Epithelial cell of prostate (primary cell): Measurements from ENCODE around the gene NACAD.
"Not testable (repeated sequence)": the region's sequence is repeated elsewhere in the genome, so short reads cannot be mapped to it uniquely, and the experiment has no call there.

Experiments used
- DNase-seq: peaks from one replicate; pipeline ENCODE4 v3.0.0-alpha.2; 2011; ENCODE audit warnings: low read depth, low spot score
- H3K27ac ChIP-seq: fragments of 450-650 bp; 2 replicates; pipeline ENCODE4 v1.5.1; 2017; ENCODE audit warnings: mild to moderate bottlenecking

NACAD gene

GRCh38 chr7:45118292-45118691 is 29.5 kb upstream of the NACAD start:
- no peak for DNase-seq
- no peak overlapping the region for H3K27ac ChIP-seq

- H3K27ac ChIP-seq = no peak overlapping the region
- DNase-seq = no peak
Measured at GRCh38 chr7:45117582-45117981, 28.8 kb upstream of the NACAD start.

- H3K27ac ChIP-seq = no peak overlapping the region
- DNase-seq = no peak
Measured at GRCh38 chr7:45116048-45116447, 27.3 kb upstream of the NACAD start.

- H3K27ac ChIP-seq = no peak overlapping the region
- no peak for DNase-seq
Measured at GRCh38 chr7:45114926-45115325, 26.2 kb upstream of the NACAD start.

GRCh38 chr7:45114257-45114656 is 25.5 kb upstream of the NACAD start:
- not testable (repeated sequence) for DNase-seq, H3K27ac ChIP-seq

GRCh38 chr7:45112648-45113047 is 23.9 kb upstream of the NACAD start:
- no peak overlapping the region for H3K27ac ChIP-seq
- no peak for DNase-seq

GRCh38 chr7:45111298-45112223 is 22.8 kb upstream of the NACAD start, which contains the start of gene TBRG4:
TSS of gene TBRG4 (minus strand) at chr7:45111697. CDS start at chr7:45109237, 2,460 bp downstream.
- peak; percentile 59 for DNase-seq

GRCh38 chr7:45108863-45109262 is 20.1 kb upstream of the NACAD start:
- DNase-seq = no peak
- no peak overlapping the region for H3K27ac ChIP-seq

More at GRCh38 chr7:45111298-45112223, 22.8 kb upstream of the NACAD start, which contains the start of gene TBRG4:
- H3K27ac ChIP-seq = peak within 1 kb of the TSS; percentile 87

- DNase-seq = no peak
- H3K27ac ChIP-seq = no peak overlapping the region
Measured at GRCh38 chr7:45107356-45107755, 18.6 kb upstream of the NACAD start.

- H3K27ac ChIP-seq = no peak overlapping the region
Measured at GRCh38 chr7:45106820-45107219, 18.1 kb upstream of the NACAD start.

GRCh38 chr7:45105588-45106188 is 16.9 kb upstream of the NACAD start:
- H3K27ac ChIP-seq = no peak overlapping the region
- DNase-seq = no peak

More at GRCh38 chr7:45106820-45107219, 18.1 kb upstream of the NACAD start:
- no peak for DNase-seq

GRCh38 chr7:45104844-45105587 is 16.2 kb upstream of the NACAD start:
- H3K27ac ChIP-seq = no peak overlapping the region
- no peak for DNase-seq

- no peak for DNase-seq
Measured at GRCh38 chr7:45103958-45104843, 15.4 kb upstream of the NACAD start.

GRCh38 chr7:45102785-45103712 is 14.3 kb upstream of the NACAD start:
- no peak overlapping the region for H3K27ac ChIP-seq
- DNase-seq = no peak

More at GRCh38 chr7:45103958-45104843, 15.4 kb upstream of the NACAD start:
- H3K27ac ChIP-seq = no peak overlapping the region

GRCh38 chr7:45101748-45102147 is 13.0 kb upstream of the NACAD start:
- H3K27ac ChIP-seq = no peak overlapping the region
- no peak for DNase-seq

- DNase-seq = no peak
- no peak overlapping the region for H3K27ac ChIP-seq
Measured at GRCh38 chr7:45100761-45101480, 12.2 kb upstream of the NACAD start.

- no peak for DNase-seq
- peak overlapping the region; percentile 67 for H3K27ac ChIP-seq
Measured at GRCh38 chr7:45099891-45100760, 11.4 kb upstream of the NACAD start.
